Hepatocyte (in vitro differentiated cells): Measurements from ENCODE around the gene SLC39A8. TPM values are rescaled to one million over a fixed set of nuclear protein-coding genes. Genes with fewer than 3 reads are reported as not detected.
A peak's percentile ranks its signal among the peaks of the same experiment; 100 is the strongest.
"Not testable (repeated sequence)": the region's sequence is repeated elsewhere in the genome, so short reads cannot be mapped to it uniquely, and the experiment has no call there.

Experiments used
- DNase-seq: peaks from one replicate; pipeline ENCODE4 v3.0.0-alpha.2; 2016; ENCODE audit warnings: low spot score
- H2AFZ ChIP-seq: fragments of 200-600 bp; sonication (generic); 2 replicates; pipeline ENCODE4 v1.6.0; 2016; ENCODE audit warnings: antibody characterized with exemption, mild to moderate bottlenecking
- H3K27ac ChIP-seq: fragments of 200-600 bp; sonication (generic); 2 replicates; pipeline ENCODE4 v1.5.1; 2016; ENCODE audit warnings: mild to moderate bottlenecking
- H3K27me3 ChIP-seq: fragments of 200-600 bp; sonication (generic); 2 replicates; pipeline ENCODE4 v1.6.1; 2016
- H3K36me3 ChIP-seq: fragments of 200-600 bp; sonication (generic); replicated peaks from 2 replicates; pipeline ENCODE4 v1.5.1; 2016; ENCODE audit warnings: low read depth; ENCODE audit not compliant: insufficient read depth
- H3K4me1 ChIP-seq: fragments of 200-600 bp; sonication (generic); 2 replicates; pipeline ENCODE4 v1.5.1; 2016; ENCODE audit warnings: mild to moderate bottlenecking, moderate library complexity; ENCODE audit not compliant: insufficient read depth
- H3K4me2 ChIP-seq: fragments of 200-600 bp; sonication (generic); 2 replicates; pipeline ENCODE4 v1.6.0; 2016
- H3K4me3 ChIP-seq: fragments of 200-600 bp; sonication (generic); 2 replicates; pipeline ENCODE4 v1.5.1; 2016; ENCODE audit warnings: mild to moderate bottlenecking
- H3K79me2 ChIP-seq: fragments of 200-600 bp; sonication (generic); 2 replicates; pipeline ENCODE4 v1.6.0; 2017; ENCODE audit warnings: mild to moderate bottlenecking
- H3K9me2 ChIP-seq: fragments of 200-600 bp; sonication (generic); replicated peaks from 2 replicates; pipeline ENCODE4 v1.6.0; 2017; ENCODE audit warnings: mild to moderate bottlenecking; ENCODE audit not compliant: insufficient read depth
- H3K9me3 ChIP-seq: fragments of 200-600 bp; sonication (generic); 2 replicates; pipeline ENCODE4 v1.5.1; 2016; ENCODE audit warnings: low read depth, mild to moderate bottlenecking
- H4K20me1 ChIP-seq: fragments of 200-600 bp; sonication (generic); 2 replicates; pipeline ENCODE4 v1.6.0; 2016; ENCODE audit warnings: mild to moderate bottlenecking; ENCODE audit not compliant: insufficient read depth, poor library complexity, severe bottlenecking
- CTCF ChIP-seq: fragments of 200-600 bp; sonication (generic); IDR thresholded peaks from 2 replicates; pipeline ENCODE4 v1.5.1; 2016; ENCODE audit warnings: antibody characterized with exemption, mild to moderate bottlenecking; ENCODE audit not compliant: poor library complexity
- EZH2 ChIP-seq: fragments of 200-600 bp; sonication (generic); IDR thresholded peaks from 2 replicates; pipeline ENCODE4 v1.6.1; 2016; ENCODE audit warnings: antibody characterized with exemption, mild to moderate bottlenecking, borderline replicate concordance
- EZH2phosphoT487 ChIP-seq: fragments of 200-600 bp; sonication (generic); IDR thresholded peaks from one replicate; pipeline ENCODE4 v1.6.1; 2018; ENCODE audit warnings: antibody characterized with exemption, mild to moderate bottlenecking, low read depth, moderate library complexity; ENCODE audit not compliant: unreplicated experiment, severe bottlenecking
- WGBS: methylation state at CpG from one replicate; pipeline ENCODE4 v1.1.6; 2016; ENCODE audit warnings: low lambda C conversion rate; ENCODE audit errors: missing lambda C conversion rate; 5-methylcytosine and 5-hydroxymethylcytosine counted together
- polyA plus RNA-seq: library from polyadenylated mRNA; unstranded; fragments of >200 nt; fragmentation: Nextera tagmentation; extraction: Ambion mirVana; gene quantifications from 2 replicates; pipeline ENCODE4 v1.2.1, GENCODE V29; 2016
- total RNA-seq: library from RNA; depleted of rRNA; stranded (reverse); fragments of >200 nt; gene quantifications from 2 replicates; pipeline ENCODE4 v1.2.3, GENCODE V29; 2014

Gene SLC39A8
- total and polyA plus RNA-seq, 2 experiments from 2014 or later, result 15.9 to 22.3 TPM

- Histone ChIP-seq H3K27me3 (no peaks in the 10 kb centered on the region), H3K4me1 (peaks cover 6% of the 10 kb centered on the region), H3K27ac (no peak overlapping the region), H3K4me3 (no peak overlapping the region), H3K9me3 (no peaks in the 10 kb centered on the region), H3K79me2 (no peaks in the 10 kb centered on the region), H2AFZ (no peak overlapping the region), H3K9me2 (no peaks in the 10 kb centered on the region), H3K4me2 (no peak overlapping the region), H4K20me1 (no peaks in the 10 kb centered on the region), H3K36me3 (no peaks in the 10 kb centered on the region)
- no peak for DNase-seq
- 87% methylated on average over 3 of the region's 3 CpGs for WGBS
- no peak for TF ChIP-seq CTCF
- TF ChIP-seq EZH2phosphoT487, result no peak
- no peak for TF ChIP-seq EZH2
Observed at GRCh38 chr4:102358128-102358527, 12.8 kb upstream of the SLC39A8 start.

GRCh38 chr4:102357637-102358036 is 12.4 kb upstream of the SLC39A8 start:
- not testable (repeated sequence) for H3K27me3 ChIP-seq, H3K79me2 ChIP-seq, DNase-seq, H3K4me1 ChIP-seq, H3K9me3 ChIP-seq, H3K27ac ChIP-seq, H2AFZ ChIP-seq, H3K36me3 ChIP-seq, H4K20me1 ChIP-seq, H3K9me2 ChIP-seq, H3K4me2 ChIP-seq, H3K4me3 ChIP-seq

- H2AFZ ChIP-seq, result no peak overlapping the region
- no peak overlapping the region for H3K4me3 ChIP-seq
- no peaks in the 10 kb centered on the region for H3K36me3 ChIP-seq
- DNase-seq, result peak; percentile 30
- H3K4me2 ChIP-seq, result no peak overlapping the region
- no peaks in the 10 kb centered on the region for H3K9me2 ChIP-seq
- no peak for TF ChIP-seq EZH2
- no peak for TF ChIP-seq CTCF
- no peaks in the 10 kb centered on the region for H3K79me2 ChIP-seq
- H4K20me1 ChIP-seq, result no peaks in the 10 kb centered on the region
- no peaks in the 10 kb centered on the region for H3K27me3 ChIP-seq
- H3K9me3 ChIP-seq, result no peaks in the 10 kb centered on the region
- WGBS, result 97% methylated on average over 3 of the region's 3 CpGs
- H3K27ac ChIP-seq, result no peak overlapping the region
- H3K4me1 ChIP-seq, result peaks cover 6% of the 10 kb centered on the region
Observed at GRCh38 chr4:102356562-102357202, 11.4 kb upstream of the SLC39A8 start.

- 90% methylated on average over 2 of the region's 2 CpGs for WGBS
- Histone ChIP-seq H3K27ac (no peak overlapping the region), H3K4me3 (no peak overlapping the region)
Observed at GRCh38 chr4:102355748-102356147, 10.5 kb upstream of the SLC39A8 start.

More at GRCh38 chr4:102355748-102356147, 10.5 kb upstream of the SLC39A8 start:
- no peaks in the 10 kb centered on the region for H3K79me2 ChIP-seq
- no peaks in the 10 kb centered on the region for H4K20me1 ChIP-seq
- no peaks in the 10 kb centered on the region for H3K9me2 ChIP-seq
- H3K27me3 ChIP-seq, result no peaks in the 10 kb centered on the region
- DNase-seq, result no peak
- peaks cover 6% of the 10 kb centered on the region for H3K4me1 ChIP-seq
- TF ChIP-seq EZH2phosphoT487, result no peak
- no peak for TF ChIP-seq EZH2
- TF ChIP-seq CTCF, result no peak
- no peak overlapping the region for H3K4me2 ChIP-seq
- H2AFZ ChIP-seq, result no peak overlapping the region
- no peaks in the 10 kb centered on the region for H3K36me3 ChIP-seq
- no peaks in the 10 kb centered on the region for H3K9me3 ChIP-seq
